M059J (cell line): ENCODE data around the gene RNF126. TPM values are rescaled to one million over a fixed set of nuclear protein-coding genes. Genes with fewer than 3 reads are reported as not detected.
"Not testable (repeated sequence)": the region's sequence is repeated elsewhere in the genome, so short reads cannot be mapped to it uniquely, and the experiment has no call there.

ENCODE experiments used
- DNase-seq: peaks from one replicate; pipeline ENCODE4 v3.0.0-alpha.2; 2012; ENCODE audit warnings: low read depth
- total RNA-seq: library from RNA; depleted of rRNA; stranded (reverse); fragments of >200 nt; shearing (Covaris generic); gene quantifications from 2 replicates; pipeline ENCODE4 v1.2.3, GENCODE V29; 2014

RNF126 gene
- total RNA-seq, 1 experiment from 2014 or later: 53.8 TPM

DNA sequence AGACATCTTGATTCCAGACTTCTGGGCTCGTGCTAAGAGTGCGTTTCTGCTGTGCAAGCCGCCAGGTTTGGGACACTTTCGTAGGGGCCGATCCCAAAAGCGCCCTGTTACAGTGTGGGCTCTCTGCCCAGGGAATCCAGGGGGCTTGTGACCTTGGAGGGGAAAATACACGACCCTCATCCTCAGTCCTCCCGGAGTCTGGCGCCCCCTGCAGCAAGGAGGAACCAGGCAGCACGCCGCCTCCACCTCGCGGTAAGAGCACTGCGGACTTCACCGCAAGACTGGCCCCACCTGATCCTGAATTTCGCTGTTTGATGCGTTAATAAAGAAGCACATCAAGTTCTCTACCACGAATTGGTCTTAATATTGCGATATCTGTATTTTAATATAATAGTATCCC lies 34.8 kb downstream of the RNF126 start:
- DNase-seq: no peak

DNA sequence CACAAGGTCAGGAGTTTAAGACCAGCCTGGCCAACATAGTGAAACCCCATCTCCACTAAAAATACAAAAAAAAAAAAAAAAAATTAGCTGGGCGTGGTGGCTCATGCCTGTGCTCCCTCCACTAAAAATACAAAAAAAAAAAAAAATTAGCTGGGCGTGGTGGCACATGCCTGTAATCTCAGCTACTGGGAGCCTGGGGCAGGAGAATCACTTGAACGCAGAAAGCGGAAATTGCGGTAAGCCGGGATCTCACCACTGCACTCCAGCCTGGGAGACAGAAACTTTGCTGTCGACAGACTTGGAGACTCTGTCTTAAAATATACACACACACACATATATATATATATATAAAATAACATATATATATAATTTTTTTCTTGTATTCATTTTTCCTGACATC lies 36.4 kb downstream of the RNF126 start:
- DNase-seq: not testable (repeated sequence)

DNA sequence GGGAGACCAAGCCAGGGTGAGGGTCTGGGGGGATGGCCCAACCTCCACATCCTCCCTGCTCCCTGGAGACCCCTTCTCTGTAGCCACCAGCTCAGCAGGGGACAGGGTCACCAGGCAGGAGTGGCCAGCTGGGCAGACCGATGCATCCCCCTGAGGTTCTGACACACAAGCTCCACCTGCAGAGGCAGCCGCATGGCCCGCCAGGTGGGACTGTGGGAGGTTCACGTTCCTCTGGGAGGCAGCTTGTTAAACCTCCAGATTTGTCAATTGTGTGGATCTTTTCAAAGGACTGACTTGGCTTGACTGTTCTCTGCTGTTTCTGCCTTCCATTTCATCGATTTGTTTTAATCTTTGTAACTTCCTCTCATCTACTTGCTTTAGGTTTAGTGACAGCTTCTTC lies 37.8 kb downstream of the RNF126 start:
- no peak for DNase-seq

DNA sequence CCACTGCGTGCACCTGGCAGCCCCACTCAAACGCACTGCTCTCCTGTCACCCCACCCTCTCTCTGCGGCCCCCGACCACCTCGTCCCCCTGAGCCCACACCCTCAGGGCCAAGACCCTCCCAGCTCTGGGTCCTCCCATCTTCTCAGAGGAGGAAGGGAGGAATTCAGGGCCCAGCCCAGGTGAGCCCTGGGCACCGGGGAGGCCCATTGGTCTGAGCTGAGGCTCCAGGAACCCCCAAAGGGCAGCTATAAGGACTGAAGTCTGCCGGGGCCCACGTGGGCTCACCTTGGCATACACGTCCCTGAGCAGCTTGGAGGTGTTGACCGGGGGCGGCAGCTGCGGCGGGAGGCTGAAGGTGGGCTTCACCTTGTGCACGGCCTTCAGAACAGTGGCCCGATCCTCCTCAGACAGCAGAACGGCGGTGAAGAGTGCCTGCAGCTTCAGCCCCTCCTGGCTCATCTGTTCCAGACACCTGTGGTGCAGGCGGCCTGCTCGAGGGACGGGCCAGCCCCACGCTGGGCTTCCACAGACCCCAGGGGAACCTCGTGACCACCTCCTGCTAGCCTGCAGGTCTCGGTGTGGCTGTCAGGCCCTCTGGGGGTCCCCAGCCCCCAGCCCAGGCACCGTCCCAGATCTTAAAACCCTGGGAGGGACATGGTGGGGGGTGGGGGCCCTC lies 38.4 kb downstream of the RNF126 start:
- DNase-seq: no peak

DNA sequence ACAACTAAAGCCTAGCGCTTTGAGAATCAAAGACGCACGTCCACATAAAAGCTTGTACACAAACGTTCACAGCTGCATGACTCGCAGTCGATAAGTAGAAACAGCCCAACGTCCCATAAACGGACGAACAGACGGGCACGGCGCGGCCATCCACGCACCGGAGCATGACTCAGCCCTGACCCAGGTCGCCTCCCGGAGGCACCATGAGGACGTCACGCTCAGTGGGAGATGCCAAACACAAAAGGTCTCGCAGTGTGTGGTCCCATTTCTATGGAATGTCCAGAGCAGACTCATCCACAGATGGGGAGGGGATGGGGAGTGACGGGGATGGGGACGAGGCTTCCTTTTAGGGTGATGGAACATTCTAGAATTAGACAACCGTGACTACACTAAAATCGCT lies 39.0 kb downstream of the RNF126 start:
- no peak for DNase-seq

DNA sequence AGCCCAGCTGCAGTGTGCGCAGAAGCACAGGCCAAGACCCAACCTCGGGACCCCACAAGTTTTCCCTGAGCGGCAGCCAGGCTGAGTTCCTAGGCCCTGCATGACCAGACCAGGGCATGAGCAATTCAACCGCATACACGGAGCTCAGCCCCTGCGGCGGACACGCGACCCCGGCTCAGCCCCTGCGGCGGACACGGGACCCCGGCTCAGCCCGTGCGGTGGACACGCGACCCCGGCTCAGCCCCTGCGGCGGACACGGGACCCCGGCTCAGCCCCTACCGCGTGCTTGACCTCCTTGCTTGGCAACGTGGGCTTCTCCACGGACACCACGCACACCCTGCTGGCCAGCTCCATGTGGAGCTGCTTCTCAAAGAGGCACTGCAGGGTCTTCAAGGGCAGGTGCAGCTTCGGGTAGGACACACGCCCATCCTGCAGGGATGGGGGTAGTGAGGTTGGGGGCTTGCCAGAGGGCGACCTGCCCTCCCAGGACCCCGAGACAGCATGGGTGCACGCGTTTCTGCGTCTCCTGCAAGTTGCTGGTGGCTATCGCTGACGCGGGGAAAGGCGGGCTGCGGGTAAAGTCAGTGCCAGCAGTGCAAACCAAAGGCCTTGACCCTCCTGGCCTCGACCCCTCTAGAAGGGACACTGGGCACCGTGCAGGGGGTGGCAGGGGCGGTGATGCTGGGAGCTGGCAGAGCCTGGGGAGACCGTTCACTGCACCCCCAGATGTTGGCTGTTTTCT lies 39.7 kb downstream of the RNF126 start:
- no peak for DNase-seq

DNA sequence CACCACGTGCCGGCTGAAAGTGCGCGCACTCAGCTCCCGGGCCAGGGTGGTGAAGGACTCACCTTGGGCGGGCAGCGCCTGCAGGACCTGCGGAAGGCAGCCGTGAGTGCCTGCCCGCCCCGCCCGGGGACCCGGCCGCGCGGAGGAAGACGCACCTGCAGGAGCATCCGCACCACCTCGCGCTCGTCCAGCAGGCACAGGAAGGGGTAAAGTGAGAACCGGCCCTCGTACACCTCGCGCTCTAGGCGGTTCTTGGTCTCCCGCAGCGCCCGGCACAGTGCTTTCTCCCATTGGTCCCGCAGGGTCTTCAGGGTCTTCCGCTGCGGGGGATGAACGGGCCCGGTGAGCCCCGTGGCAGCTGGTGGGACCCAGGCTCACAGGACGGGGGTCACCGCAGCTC lies 40.3 kb downstream of the RNF126 start:
- no peak for DNase-seq

DNA sequence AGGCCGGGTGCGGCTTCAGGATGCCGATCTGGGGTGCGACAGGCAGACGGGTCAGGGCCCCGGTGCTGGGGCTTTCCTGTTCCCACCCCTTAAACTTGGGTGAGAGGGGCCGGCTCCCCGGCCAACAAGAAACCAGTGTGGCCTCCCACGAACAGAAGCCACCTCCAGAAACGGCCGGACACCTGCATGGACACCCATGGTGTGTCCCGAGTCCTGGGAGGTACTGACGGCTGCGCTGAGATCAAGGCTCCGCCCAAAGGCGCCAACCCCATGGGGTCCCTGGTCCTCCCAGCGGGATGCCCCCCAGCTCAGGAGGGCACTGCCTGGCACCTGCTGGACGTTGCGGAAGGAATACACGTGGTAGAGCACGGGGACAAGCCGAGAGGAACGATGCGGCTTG lies 41.2 kb downstream of the RNF126 start:
- DNase-seq: no peak

DNA sequence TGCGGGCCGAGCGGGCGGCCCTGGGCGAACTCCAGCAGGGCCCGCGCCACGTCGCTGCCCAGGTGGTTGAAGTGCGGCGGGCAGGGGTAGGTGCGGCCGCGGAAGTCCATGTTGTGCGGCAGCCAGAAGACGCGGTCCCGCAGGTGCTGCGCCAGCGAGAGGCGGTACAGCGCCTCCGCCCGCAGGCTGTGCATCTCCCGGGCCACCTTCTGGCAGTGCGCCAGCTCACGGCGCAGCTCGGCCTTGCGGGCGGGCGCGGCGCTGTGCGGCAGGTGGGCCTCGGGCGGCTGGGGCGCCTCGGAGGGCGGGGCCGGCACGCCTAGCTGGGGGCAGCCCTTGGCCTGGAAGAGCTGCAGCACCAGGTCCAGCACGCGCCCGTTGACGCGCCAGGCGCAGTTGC lies 41.8 kb downstream of the RNF126 start:
- not testable (repeated sequence) for DNase-seq

DNA sequence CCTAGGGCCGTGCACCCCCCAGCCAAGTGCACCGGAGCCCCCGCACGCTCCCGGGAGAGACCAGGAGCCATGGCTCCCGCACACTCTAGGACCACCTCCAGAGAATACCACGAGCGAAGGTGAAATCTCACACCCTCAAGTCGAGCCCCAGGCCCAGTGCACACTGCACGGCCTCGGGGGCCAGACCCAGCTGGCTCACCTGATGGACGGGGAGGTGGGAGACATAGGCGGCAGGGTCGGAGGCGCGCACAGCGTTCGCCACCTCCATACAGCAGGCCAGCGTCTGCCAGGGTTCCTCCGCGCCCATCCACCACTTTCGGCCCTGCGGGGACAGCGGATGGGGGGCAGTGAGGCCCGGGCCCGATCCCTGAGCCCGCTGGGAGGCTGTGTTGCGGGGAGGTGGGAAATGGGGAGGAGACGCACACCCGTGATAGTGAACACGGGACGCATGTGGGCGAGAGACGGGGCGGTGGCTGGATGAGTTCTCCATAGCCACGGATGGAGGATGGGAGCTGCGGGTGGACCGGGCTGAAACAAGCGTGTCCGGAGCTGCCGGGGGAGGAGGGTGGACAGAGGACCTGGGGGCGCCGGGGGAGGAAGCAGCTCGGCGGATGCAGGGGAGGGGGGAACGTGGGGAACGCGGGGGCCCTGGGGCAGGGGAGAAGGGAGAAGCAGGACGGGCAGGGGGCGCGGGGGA lies 42.7 kb downstream of the RNF126 start:
- no peak for DNase-seq

DNA sequence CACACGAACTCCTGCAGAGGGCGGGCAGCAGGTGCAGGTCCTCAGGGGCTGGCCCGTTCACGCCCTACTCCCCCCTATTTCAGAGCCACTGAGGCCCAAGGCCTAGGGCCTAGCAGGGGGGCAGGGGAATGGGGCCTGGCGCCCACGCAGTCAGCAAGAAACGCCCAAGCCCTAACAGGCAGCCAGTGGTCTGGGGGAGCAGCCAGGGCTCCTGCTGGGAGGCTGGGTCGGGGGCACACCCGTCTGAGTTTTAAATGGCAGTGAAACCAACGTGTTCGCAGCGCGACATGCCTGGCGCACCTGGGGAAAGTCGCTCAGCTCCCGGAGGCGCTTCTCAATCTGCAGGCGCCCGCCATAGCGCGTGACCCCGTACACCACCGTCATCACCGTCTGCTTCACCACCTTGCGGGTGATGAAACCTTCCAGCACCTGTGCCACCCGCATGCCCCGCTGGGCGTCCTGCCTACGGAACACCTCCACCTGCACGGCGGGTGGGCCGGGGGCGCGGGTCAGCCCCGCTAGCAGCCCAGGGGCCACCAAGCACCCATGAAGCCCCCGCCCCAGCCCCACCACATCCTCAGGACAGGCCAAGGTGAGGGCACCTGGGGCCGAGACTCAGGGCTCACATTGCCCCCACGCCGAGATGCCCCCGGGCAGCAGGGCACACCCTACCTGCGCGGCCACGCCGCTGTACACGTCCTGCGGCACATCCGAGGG lies 43.6 kb downstream of the RNF126 start:
- DNase-seq: no peak

DNA sequence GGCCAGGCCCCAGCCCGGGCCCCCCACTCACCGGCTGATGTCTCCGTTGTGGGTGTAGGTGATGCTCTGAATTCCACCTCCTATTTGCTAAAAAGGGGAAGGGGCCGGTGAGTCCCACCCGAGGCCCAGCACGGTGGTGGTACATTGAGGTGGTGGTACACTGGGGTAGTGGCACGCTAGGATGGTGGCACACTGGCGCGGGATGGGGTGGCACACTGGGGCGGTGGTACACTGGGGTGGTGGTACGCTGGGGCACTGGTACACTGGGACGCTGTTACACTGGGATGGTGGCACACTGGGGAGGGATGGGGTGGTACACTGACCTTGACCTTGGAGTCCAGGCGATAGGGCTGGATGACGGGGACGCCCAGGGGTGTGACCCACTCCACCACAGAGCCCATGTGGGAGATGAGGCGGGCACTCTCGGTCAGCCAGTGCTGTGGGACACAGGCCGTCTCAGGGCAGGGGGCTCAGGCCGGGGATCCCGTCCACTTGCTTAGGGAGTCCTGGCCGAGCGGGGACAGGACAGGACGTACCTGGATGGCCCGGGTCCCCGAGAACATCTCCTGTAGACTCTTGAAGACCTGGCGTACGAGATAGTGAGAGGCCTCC lies 44.2 kb downstream of the RNF126 start:
- DNase-seq: no peak

DNA sequence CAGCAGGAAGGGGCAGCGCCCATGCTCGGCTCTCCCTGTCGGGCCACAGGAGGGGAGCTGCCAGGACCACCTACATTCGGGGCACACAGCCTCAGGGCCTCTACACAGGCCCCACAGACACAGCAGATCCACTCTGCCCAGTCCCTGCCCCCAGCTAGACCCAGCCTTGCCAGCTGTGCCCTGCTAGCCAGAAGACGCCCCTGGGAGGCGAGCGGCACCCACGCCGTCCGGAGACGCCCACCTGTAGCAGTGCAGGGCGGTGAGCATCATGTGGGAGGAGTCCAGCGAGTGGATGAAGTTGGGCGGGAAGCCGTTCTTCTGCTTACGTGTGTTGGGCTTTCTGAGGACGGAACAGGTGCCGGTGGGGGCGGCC lies 44.8 kb downstream of the RNF126 start:
- DNase-seq: no peak

DNA sequence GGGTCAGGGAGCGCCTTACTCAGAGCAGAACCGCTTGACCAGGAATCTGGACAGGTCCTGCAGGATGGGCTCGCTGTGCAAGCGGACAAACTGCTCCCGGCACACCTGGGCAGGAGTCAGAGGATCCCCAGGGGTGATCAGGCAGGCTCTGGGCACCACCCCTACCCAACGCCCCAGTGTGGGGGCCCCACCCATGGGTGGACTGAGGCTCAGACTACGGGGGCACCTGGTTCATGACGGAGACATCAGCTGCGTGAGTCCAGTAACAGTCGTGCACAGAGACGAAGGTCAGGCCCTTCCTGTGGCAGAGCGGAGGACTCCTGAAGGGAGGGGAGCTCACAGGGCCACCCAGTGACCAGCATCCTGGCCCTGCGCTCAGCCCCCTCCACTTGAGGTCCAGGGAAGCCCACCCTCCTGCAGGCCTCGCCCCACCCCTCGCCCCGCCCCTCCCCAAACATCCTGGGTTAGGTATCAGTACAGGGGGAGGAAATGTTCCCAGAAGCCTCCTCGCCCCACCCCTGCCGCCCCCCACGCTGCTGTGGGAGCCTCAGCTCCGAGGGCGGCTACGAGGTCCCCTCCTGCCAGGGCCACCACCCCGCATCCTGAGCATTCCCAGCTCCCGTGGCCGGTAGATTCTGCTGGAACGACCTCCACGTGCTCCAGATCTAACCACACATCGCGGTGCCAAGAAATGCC lies 45.3 kb downstream of the RNF126 start:
- DNase-seq: no peak

DNA sequence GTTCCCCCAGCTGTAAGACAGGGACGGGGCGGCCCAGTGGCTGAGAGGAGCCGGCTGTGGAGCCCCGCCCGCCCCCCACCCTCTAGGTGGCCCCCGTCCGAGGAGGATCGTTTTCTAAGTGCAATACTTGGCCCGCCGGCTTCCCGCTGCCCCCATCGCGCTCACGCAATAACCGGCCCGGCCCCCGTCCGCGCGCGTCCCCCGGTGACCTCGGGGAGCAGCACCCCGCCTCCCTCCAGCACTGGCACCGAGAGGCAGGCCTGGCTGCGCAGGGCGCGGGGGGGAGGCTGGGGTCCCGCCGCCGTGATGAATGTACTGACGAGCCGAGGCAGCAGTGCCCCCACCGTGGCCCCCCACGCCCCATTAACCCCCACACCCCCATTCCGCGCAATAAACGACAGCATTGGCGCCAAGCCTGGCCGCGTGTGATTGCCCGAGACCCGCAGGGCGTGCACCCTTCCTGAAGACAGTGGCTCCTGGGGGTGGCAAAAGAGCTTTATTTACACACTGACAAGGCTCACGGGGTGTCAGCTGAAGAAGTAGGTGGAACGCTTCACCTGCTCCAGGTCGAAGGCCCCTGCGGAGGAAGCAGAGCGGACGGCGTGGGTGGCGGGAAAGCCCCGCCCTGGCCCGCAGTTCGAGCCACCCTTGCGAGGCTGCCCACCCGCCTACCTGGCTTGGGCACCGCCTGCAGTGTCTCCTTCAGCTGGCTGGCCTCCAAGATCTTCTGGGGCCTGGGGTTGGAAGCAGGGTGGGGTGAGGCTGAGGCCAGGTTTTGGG lies 46.1 kb downstream of the RNF126 start:
- DNase-seq: no peak

DNA sequence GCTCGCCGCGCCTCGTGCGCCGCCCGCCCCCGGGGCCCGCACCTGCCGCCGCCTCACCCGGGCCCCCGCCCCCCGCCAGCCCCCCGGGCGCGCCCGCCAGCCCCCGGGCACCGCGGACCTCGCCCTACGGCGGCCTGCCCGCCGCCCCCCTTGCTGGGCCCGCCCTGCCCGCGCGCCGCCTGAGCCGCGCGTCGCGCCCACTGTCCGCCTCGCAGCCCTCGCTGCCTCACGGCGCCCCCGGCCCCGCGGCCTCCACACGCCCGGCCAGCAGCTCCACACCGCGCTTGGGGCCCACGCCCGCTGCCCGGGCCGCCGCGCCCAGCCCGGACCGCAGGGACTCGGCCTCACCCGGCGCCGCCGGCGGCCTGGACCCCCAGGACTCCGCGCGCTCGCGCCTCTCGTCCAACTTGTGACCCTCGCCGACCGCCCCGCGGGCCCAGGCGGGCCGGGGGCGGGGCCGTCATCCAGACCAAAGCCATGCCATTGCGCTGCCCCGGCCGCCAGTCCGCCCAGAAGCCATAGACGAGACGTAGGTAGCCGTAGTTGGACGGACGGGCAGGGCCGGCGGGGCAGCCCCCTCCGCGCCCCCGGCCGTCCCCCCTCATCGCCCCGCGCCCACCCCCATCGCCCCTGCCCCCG lies 46.8 kb downstream of the RNF126 start:
- no peak for DNase-seq

DNA sequence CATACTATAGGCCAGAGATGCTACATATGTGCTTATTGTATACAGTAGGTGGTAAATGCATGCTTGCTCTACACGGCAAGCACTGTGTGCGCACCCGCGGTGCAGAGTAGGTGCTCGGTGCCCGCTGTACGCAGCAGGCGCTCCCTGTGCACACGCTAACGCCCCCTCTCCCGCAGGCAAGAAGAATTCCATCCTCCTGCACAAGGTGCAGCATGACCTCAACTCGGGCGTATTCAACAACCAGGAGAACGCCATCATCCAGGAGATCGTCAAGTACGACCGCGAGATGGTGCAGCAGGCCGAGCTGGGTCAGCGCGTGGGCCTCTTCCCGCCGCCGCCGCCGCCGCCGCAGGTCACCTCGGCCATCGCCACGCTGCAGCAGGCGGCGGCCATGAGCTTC lies 47.4 kb downstream of the RNF126 start:
- DNase-seq: no peak

DNA sequence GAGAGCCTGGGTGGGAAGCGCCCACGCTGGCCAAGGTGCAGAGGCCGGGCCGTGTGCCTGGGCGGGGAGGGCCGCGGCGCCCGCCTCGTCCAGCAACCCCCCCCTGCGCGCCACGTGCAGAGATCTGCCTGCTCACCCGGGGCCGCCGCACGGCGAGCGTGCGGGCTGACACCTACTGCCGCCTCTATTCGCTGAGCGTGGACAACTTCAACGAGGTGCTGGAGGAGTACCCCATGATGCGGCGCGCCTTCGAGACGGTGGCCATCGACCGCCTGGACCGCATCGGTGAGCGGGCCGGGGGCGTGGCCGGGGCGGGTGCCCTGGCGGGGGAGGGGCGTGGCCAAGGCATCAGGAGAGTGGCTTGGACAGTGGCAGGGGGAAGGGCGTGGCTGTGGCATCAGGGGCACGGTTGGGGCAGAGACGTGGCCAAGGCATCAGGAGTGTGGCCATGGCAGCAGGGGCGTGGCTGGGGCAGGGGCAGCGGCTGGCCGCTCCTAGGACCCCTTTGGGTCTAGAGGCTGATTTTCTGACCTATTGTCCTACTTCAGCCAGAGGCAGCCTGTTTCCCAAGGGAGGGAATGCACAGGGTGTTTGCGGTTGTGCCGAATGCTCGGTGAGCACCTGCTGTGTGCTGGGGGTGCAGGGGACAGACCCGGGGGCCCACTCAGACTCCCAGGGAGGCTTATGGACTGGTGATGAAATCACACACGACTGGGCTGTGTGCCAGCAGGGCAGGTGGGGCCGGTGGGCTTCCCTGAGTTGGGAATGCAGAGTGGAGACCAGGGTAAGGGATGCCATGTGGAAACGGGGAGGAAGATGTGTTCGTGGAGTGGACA lies 49.1 kb downstream of the RNF126 start:
- no peak for DNase-seq

DNA sequence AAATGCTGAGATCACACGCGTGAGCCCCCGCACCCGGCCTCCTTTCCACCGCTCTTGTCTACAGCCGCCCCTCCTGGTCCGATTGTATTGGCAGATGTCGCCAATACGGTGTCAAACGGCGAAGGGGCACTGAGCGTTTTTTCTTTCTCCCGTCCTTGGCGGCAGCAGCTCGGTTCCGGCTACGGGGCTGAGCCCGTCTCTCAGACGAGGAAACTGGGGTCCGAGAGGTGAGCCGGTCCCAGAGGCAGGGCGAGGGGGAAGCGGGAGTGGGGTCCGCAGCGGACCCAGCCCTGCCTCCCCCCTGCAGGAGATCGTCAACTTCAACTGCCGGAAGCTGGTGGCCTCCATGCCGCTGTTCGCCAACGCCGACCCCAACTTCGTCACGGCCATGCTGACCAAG lies 50.1 kb downstream of the RNF126 start:
- no peak for DNase-seq
